Fibroblast of skin of scalp (primary cell): ENCODE measurements around the gene CRIP2.
A peak's percentile ranks its signal among the peaks of the same experiment; 100 is the strongest.

Experiments
- DNase-seq: peaks from one replicate; pipeline ENCODE4 v3.0.0-alpha.2; 2013

Gene CRIP2

GRCh38 chr14:105489542-105490266, 15.1 kb downstream of the CRIP2 start:
- peak; percentile 78 for DNase-seq

DNA sequence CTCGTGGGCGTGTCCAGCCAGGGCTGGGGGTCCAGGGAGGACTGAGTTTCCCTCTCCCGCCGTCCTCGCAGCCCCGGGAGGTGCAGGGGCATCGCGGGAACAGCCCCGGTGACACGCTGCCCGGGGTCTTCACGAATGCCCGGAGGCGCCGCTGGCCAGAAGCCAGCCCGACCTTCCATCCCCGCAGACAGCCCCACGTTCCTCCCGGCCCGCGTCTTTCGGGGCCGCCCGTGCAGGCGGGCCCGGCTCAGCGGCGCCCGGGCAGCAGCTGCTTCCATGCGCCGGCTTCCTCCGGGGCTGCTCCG, 15.6 kb downstream of the CRIP2 start:
- DNase-seq = no peak

- peak; percentile 100 for DNase-seq
These were observed 16.1 kb downstream of the CRIP2 start, which contains the start of gene TEDC1 for GRCh38 chr14:105490572-105491365. TEDC1 (plus strand) TSS chr14:105491246; CDS start chr14:105491376, 130 bp downstream.

DNA sequence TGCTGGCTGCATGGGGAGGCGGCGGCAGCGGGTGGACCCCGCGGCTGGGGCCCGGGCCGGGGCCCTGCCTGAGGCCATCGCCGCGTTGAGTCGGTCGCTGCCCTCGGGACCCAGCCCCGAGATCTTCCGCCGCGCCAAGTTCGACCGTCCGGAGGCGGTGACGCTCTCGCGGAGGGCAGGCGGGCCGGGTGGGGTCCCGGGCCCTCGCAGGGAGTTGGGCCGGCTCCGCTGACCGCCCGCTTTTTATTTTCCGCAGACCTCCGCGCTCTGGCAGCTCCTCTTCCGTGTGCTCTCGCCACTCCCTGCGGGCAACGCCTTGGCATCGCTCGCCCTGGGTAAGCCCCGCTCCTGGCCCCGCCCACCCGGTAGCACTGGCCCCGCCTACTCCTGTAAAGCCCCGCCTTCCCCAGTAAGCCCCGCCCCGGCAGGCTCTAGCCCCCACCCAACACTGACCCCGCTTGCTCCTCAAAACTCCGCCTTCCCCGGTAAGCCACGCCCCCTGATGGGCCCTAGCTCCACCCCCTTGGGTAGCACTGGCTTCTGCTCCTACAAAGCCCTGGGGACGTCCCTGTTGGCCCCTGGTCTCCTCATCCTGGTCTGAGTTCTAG, 16.8 kb downstream of the CRIP2 start:
- DNase-seq = peak; percentile 51

DNA sequence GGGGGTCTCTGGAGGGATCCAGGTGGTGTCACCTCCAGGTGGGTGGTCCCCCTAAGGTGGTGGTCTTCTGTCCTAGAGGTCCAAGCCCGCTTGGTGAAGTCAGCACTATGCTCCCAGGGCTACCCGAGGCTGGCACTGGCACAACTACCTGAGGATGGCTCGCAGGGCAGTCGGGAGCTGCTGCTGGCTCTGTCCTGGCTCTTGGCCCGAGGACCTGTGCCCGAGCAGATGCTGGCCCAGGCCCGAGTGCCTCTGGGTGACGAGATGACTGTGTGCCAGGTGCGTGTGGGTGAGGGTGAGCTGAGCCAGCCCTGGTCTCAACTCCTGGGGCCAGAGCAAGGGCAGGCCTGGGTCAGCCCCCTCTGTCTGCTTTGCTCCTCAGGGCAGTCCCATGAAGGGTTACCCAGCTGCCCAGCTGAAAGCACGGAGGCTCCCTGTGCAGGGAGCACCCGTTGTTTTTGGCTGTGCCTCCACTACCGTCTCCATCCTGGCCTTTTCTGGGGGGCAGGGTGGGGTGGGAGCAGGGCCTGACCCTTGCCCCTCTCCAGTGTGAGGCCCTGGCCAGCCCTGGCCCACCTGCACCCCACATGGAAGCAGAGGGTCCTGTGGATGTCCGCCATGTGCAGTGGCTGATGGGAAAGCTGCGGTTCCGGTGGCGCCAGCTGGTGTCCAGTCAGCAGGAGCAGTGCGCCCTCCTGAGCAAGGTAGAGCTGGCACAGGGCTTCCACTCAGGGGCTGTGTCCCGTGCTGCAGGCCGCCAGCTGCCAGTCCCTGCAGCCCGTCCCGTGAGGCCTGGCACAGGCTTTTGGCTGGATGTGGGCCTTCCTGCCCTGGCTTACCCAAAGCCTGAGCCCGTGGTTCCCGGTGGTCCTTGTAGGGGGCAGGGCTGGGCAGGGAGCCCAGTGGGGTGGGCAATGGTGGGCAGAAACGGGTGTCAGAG, 17.7 kb downstream of the CRIP2 start:
- no peak for DNase-seq

DNA sequence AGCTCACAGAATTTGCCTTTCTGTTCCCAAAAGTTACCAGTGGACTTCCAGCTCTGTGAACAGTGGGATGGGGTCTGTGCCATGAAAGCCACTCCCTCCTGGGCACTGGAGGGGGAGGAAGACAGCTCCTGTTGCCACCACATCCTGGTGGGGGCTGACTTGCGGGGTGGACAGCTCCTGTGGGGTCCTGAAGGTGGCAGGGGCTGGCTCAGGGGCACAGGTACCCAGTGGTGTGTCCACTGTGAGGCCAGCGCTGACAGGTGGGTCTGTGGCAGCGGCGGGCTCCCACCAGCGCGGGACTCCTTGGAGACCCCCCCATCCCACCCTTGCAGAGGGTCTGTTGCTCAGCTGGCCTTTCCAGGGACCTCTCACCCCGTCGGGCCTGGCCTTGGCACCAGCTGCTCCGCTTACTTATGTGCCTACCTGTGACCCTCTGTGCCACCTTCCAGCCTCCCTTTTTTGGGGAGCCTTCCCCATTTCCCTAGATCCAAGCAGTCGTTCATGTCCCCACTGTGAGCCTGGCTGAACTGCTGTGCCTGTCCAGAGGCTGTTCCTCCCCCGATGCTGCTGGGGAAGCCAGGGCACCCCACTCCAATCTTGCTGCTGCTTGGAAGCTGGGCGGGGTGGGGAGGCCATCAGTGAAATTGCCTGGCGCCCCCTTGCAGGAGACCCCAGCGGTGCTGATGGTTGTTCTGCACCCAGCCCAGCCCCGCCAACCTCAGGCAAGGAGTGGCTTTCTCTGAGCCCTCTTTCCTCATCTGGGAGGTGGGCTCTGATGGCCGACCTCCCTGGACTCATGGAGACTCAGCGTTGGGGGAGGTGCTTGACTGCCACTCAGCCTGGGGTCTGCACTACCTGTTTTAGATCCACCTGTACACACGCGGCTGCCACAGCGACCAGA, 18.6 kb downstream of the CRIP2 start:
- DNase-seq = no peak

- no peak for DNase-seq
These were observed 19.4 kb downstream of the CRIP2 start for GRCh38 chr14:105493921-105494605.

- no peak for DNase-seq
These were observed 19.9 kb downstream of the CRIP2 start for GRCh38 chr14:105494606-105494929.

- no peak for DNase-seq
These were observed 20.7 kb downstream of the CRIP2 start for GRCh38 chr14:105495101-105495989.

- DNase-seq = no peak
These were observed 21.6 kb downstream of the CRIP2 start for GRCh38 chr14:105495990-105496830.

- DNase-seq = no peak
These were observed 22.4 kb downstream of the CRIP2 start for GRCh38 chr14:105496831-105497591.

GRCh38 chr14:105497671-105498429, 23.2 kb downstream of the CRIP2 start:
- DNase-seq = no peak

- no peak for DNase-seq
These were observed 24.0 kb downstream of the CRIP2 start for GRCh38 chr14:105498430-105499255.

GRCh38 chr14:105499256-105500035, 24.8 kb downstream of the CRIP2 start:
- no peak for DNase-seq

DNA sequence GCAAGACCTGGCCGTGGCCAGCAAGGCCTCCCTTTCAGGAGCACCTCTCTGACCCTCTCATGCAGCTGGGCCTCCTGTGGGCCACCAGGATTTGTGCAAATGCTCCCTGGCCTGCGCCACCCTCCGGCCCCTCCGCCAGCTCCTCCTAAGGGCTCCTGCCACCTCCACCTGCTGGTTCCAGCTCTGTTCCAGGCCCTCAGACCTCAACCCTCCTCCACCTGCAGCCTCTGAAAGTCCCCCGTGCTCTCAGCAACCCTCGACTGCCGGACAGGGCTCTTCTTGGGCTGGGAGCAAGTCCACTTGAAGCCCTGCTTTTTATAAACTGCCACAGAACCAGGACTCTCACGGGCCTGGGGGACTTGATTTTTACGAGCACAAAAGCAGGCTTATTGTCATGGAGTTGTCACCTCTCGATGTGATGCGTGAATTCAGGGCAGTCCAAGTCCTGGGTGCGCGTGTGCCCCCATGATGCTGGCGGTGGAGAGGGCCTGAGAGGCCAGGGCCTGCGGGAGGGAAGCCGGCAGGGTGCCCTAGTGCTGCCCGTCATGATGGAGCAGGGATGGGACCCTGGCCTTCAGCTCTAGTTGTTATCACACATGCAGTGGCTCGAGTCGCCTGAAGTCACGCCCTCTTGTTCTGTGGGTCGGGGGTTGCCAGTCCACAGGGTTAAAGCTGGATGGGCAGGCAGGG, 25.6 kb downstream of the CRIP2 start:
- DNase-seq = no peak
